ENCODE data around the gene GAB2.
A peak's percentile ranks its signal among the peaks of the same experiment; 100 is the strongest.

DNA sequence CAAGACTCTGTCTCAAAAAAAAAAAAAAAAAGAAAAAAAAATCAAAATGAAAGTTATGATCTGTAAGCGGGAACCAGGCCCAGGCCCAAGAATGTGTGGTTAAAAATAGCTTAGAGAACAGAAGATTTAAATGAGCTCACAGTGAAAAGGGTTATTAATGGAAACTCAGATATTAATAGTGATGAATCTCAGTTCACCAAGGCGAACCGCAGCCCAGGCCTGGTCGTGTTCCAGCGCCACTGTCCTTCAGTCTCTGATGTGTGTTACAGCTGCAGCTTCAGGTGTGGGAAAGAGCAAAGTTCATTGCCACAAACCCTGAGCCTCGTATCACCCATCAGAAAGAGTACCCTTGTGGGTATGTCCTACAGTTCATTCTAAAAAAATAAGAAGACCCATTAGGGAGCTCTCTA, 107.1 kb downstream of the GAB2 start:
- TF ChIP-seq, protein P1, sequence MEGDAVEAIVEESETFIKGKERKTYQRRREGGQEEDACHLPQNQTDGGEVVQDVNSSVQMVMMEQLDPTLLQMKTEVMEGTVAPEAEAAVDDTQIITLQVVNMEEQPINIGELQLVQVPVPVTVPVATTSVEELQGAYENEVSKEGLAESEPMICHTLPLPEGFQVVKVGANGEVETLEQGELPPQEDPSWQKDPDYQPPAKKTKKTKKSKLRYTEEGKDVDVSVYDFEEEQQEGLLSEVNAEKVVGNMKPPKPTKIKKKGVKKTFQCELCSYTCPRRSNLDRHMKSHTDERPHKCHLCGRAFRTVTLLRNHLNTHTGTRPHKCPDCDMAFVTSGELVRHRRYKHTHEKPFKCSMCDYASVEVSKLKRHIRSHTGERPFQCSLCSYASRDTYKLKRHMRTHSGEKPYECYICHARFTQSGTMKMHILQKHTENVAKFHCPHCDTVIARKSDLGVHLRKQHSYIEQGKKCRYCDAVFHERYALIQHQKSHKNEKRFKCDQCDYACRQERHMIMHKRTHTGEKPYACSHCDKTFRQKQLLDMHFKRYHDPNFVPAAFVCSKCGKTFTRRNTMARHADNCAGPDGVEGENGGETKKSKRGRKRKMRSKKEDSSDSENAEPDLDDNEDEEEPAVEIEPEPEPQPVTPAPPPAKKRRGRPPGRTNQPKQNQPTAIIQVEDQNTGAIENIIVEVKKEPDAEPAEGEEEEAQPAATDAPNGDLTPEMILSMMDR (IDR thresholded peaks at IDR 0.05), result no peak
- no peak for TF ChIP-seq POLR2A (IDR thresholded peaks at IDR 0.05; ENCODE audit: low read depth)
- peak in 1 of 2 donors; percentile 25 for TF ChIP-seq POLR2AphosphoS5 (IDR thresholded peaks at IDR 0.05)
